Measurements from ENCODE around the gene GRIN1.

- TF ChIP-seq, protein P1, sequence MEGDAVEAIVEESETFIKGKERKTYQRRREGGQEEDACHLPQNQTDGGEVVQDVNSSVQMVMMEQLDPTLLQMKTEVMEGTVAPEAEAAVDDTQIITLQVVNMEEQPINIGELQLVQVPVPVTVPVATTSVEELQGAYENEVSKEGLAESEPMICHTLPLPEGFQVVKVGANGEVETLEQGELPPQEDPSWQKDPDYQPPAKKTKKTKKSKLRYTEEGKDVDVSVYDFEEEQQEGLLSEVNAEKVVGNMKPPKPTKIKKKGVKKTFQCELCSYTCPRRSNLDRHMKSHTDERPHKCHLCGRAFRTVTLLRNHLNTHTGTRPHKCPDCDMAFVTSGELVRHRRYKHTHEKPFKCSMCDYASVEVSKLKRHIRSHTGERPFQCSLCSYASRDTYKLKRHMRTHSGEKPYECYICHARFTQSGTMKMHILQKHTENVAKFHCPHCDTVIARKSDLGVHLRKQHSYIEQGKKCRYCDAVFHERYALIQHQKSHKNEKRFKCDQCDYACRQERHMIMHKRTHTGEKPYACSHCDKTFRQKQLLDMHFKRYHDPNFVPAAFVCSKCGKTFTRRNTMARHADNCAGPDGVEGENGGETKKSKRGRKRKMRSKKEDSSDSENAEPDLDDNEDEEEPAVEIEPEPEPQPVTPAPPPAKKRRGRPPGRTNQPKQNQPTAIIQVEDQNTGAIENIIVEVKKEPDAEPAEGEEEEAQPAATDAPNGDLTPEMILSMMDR (IDR thresholded peaks at IDR 0.05), result no peak
- no peak for TF ChIP-seq POLR2A (IDR thresholded peaks at IDR 0.05)
These were observed 24.7 kb upstream of the GRIN1 start for GRCh38 chr9:137114220-137114612.

Data from Peyer's patch (tissue), 4 donors.